OCI-LY1 (cell line): ENCODE data around the gene RCAN1.

Experiments
- EZH2 ChIP-seq: fragments of 200-600 bp; sonication (generic), shearing (Covaris generic); IDR thresholded peaks from 2 replicates; pipeline ENCODE4 v1.8.0; 2017; ENCODE audit warnings: borderline replicate concordance, mixed run types, mild to moderate bottlenecking, antibody characterized with exemption, low read length, moderate library complexity, mixed read lengths
- TF ChIP-seq, protein P1 (sequence below): fragments of 200-600 bp; sonication (generic), shearing (Covaris generic); IDR thresholded peaks from 2 replicates; pipeline ENCODE4 v1.5.1; 2017; ENCODE audit warnings: mild to moderate bottlenecking, antibody characterized with exemption, low read length, moderate library complexity, mixed read lengths

- TF ChIP-seq, protein P1, sequence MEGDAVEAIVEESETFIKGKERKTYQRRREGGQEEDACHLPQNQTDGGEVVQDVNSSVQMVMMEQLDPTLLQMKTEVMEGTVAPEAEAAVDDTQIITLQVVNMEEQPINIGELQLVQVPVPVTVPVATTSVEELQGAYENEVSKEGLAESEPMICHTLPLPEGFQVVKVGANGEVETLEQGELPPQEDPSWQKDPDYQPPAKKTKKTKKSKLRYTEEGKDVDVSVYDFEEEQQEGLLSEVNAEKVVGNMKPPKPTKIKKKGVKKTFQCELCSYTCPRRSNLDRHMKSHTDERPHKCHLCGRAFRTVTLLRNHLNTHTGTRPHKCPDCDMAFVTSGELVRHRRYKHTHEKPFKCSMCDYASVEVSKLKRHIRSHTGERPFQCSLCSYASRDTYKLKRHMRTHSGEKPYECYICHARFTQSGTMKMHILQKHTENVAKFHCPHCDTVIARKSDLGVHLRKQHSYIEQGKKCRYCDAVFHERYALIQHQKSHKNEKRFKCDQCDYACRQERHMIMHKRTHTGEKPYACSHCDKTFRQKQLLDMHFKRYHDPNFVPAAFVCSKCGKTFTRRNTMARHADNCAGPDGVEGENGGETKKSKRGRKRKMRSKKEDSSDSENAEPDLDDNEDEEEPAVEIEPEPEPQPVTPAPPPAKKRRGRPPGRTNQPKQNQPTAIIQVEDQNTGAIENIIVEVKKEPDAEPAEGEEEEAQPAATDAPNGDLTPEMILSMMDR = peak; percentile 70
- TF ChIP-seq EZH2 = no peak
These were observed 104.5 kb downstream of the RCAN1 start for GRCh38 chr21:34510148-34511142.
